Dedifferentiated amniotic fluid mesenchymal stem cell (primary cell): ENCODE data around the gene PI16.
"Not testable (repeated sequence)": the region's sequence is repeated elsewhere in the genome, so short reads cannot be mapped to it uniquely, and the experiment has no call there.

ENCODE experiments used
- DNase-seq: peaks from one replicate; pipeline ENCODE4 v3.0.0-alpha.2; 2016; ENCODE audit errors: extremely low spot score

PI16 gene

GRCh38 chr6:36975231-36976006, 20.9 kb downstream of the PI16 start:
- no peak for DNase-seq

DNA sequence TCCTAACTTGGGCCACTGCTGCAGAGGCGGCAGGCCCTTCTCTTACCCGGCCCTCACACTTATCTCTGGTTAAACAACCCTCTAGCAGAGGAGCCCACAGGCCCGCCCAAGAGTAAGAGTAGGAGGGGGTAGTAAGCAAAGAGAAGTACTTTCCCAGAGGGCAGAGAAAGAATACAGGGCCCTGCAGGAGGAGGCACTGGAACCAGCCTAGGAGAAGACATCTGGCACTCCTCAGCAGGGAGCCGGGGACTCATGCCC, 21.4 kb downstream of the PI16 start:
- no peak for DNase-seq

GRCh38 chr6:36976509-36976908, 22.0 kb downstream of the PI16 start:
- no peak for DNase-seq

- no peak for DNase-seq
These were observed 22.4 kb downstream of the PI16 start for GRCh38 chr6:36976931-36977330.

DNA sequence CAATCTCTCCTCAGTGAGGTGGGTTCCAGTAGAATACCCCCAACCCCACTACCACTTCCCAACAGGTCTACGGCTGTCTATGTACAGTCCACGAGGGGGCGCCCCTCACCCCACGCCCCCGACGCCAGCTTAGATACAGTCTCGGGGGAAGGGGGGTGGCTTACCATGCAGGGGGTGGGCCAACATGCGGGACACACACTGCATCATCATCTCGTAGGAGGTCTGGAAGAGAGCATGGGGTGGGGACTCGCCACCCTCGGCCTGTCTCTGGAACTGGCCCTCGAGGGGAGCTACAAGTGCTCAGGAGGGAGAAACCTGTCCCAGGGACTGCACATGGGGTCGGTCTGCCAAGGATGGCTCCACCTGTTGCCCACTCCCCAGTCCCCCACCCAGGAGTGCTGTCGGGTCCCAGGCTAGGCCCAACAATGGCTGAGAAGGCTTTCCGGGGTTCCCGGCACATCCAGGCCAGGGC, 23.0 kb downstream of the PI16 start:
- DNase-seq: no peak

DNA sequence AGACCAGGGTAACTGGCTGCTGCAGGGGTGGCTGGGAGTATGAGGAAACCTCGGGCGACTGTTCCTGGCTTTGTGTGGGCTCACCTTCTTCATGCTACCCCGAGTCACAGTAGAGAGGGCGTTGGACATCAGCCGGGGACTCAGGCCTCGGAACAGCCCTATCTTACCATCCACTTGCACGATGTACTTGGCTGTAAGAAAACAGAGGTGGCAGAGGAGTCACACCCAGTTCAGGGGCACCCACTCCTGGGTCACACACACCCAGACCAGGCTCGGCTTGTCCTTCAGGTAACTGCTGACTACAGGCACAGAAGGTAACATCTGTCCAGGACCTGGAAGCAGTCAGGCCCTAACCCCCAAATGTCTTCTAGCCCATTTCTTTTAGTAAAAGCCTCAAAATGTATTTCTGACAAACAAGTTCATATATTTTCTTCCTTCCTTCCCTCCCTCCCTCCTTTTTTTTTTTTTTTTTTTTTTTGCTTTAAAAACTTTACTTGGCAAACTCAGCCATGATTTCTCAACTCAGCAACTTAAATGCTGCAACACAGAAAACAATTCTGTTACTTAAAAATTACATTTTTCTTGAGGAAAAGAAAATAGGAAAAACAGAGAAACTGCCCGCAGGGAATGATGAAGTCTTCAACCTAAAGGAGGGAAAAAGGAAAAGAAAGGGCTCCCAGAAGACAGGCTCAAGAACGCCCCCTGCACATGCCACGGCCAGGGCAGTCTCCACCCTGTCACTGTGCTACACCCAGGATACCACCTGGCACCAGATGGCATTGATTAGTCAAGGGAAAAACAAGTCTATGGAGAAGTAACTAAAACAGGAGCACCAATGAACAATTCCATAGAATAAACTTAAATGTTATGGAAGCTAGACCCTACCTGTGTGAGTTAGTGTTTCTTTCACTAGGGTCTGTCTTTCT, 24.1 kb downstream of the PI16 start:
- no peak for DNase-seq

GRCh38 chr6:36979347-36979742, 24.8 kb downstream of the PI16 start:
- peak; percentile 68 for DNase-seq

DNA sequence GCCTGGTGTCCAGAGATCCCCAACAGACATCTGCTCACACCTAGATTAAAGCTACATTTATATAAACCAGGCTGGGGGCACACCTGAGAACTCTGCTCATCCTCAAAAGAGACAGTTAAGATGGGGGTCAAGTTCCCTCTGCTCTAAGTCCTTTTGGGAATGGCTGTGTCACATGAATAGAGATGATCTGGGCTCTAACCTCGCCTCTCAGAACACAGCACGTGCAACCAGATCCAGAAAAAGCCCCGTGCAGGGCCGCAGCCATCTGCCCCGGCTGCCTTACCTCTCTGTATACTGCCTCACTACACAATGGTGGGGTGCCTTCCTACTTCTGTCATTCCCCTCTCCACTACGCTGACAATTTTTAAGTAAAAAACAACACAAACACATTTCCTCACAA, 25.6 kb downstream of the PI16 start:
- no peak for DNase-seq

- DNase-seq: no peak
These were observed 26.5 kb downstream of the PI16 start for GRCh38 chr6:36980876-36981619.

GRCh38 chr6:36983538-36983937, 29.0 kb downstream of the PI16 start:
- no peak for DNase-seq

DNA sequence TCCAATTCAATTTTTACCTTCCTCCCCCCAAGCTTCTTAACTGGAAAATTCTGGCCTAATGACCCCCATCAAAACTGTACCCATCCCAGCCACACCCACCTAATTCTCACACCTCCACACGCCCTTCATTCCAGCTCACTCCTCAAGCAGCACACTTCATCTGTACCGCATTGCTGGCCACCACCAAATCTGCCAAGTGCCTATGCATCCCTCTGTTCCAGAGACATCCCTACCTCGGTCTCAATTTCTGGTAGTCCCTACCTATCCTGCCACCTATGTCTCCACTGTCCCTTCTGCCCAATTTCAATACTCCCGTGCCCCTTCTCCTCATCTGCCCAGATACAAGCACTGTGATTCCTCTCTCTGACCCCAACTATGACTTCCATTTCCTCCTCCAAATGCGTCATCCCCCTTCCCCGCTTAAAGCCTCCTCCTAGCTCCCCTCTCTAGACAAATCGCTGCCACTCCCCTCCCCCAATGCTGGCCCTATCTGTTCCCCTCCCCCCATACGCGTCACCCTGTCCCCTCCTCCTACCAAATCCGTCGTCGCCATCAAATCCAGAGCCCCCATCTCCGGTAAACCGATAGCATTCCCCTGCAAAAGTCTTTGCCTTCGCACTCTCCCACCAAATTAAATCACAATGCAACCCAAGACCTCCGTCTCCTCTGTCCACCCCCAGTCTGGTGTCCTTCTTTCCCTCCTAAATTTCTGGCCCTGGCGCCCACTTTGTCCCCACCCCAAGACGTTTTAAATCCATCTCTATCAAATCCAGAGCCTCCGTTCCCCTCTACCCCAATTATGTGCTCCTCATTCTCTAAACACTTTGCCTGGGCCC, 30.3 kb downstream of the PI16 start:
- DNase-seq: peak; percentile 31

GRCh38 chr6:36985417-36985807, 30.9 kb downstream of the PI16 start:
- DNase-seq: no peak

- peak; percentile 79 for DNase-seq
These were observed 31.5 kb downstream of the PI16 start, which contains the start of gene MTCH1 for GRCh38 chr6:36985808-36986703. Gene MTCH1 (minus strand): TSS chr6:36986196. CDS start chr6:36986173, 23 bp downstream.

DNA sequence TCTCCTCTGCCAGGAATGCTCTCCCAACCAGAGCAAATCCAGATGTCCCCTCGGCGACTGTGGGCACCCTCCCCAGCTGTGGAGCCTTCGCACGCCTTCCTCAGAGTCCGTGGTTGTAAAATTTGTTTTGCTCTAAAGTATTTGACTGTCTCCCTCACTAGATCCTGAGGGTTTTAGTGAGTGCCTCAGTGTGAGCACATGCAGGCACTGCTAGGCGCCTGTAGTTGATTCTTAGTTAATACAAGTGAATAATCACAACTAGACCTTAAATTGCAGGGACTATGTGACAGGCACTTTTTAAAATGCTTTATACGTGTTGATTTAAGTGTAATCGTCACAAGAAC, 32.1 kb downstream of the PI16 start:
- no peak for DNase-seq

- no peak for DNase-seq
These were observed 34.7 kb downstream of the PI16 start for GRCh38 chr6:36989264-36989663.

DNA sequence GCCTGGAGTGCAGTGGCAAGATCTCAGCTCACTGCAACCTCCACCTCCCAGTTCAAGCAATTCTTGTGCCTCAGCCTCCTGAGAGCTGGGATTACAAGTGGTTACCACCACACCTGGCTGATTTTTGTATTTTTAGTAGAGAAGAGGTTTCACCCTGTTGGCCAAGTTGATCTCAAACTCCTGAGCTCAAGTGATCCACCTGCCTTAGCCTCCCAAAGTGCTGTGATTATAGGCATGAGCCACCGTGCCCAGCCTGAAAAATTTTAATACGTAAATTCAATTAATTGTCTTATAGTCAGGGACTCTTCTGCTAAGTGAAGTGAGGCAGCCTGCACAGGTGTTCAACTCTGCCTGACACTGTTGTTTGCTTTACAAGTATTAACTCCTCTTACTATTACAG, 35.9 kb downstream of the PI16 start:
- not testable (repeated sequence) for DNase-seq

- no peak for DNase-seq
These were observed 43.5 kb downstream of the PI16 start for GRCh38 chr6:36997811-36998722.

DNA sequence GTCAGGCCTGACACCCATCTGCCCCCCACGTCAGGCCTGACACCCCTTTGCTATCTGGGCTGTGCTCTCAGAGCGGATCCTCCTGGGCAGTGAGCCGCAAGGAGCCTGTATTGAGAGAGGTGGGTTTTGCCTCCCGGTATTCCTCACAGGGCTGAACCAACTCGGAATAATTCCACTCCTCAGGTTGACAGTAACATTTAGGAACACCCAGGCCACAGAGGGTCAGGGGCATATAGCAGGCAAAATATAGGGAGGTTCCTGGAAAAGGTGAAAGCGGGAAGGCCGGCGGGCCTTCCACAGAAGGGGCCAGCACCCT, 44.1 kb downstream of the PI16 start:
- no peak for DNase-seq

DNA sequence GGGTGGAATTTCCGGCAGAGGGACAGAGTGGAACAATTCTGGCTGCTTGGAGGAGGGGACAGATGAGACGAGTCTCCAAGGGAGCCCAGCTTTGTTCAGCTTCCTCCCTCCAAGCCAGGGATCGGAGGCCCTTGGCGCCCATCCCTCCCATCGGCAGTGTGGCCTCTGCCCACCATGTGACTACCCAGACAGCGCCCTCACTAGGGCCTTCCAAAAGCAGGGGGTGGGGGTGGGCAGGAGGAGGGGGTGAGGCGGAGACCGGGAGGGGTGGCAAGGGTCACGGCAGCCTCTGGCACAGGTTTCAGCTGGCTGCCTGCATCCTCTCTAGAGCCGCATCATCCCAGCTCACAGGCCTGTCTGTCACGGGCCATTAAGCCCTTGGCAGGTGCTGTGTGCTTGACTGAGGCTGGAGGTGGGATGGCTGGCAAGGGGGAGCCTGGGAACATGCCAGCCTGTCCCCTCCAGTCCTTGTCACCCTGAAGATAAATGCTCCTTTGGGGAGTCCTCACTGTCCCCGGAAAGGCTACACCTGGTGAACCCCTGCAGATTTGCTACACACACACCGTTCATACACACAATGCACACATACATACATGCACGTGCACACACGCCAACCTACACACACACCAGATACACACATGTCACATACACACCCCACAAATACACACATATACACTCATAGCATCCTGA, 44.7 kb downstream of the PI16 start:
- DNase-seq: no peak
